DMS53 treated with DMSO at 0.1 percent for 48 hours (cell line): Measurements from ENCODE around the gene DDX10.

Experiments used
- DNase-seq: peaks from one replicate; lab custom pipeline; 2025; ENCODE audit not compliant: unreplicated experiment; lab: John Stamatoyannopoulos, UW

Gene DDX10

DNA sequence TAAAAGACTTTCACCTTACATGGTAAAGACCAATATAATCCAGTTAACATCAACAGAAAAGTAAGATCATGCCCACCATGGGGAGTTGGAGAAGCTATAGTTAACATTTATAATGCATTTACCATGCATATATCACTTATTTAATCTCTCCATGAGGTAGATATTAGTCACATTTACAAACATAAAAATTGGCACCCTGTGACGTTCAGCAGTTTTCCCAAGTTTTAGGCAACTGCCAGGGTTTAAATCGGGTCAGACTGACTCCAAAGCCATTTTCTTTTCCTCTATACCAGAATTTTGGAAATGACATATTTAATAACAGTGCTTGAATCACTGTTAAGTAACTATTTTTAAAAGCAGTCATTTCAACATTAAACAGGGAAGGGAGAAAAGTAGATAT is 266.3 kb downstream of the DDX10 start:
- no peak for DNase-seq

DNA sequence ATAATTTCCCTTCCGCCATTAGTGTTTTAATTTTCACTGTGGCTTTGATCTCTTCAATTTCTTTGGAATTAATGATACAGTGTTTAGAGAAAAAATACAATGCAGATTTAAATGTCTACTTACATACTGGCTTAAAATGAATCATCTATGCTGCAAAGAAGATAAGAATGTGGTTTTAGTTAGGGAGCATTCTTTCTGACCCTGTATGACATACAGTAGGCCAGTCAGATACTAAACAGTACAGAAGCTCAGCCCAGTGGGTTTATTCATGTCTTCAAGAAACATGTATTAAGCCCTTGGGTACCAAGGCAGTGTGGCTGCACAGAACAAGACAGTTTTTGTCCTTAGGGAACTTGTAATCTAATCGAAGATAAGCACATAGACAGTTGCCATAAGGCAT is 268.8 kb downstream of the DDX10 start:
- DNase-seq: no peak

- no peak for DNase-seq
These were observed 269.4 kb downstream of the DDX10 start for GRCh38 chr11:108934289-108934688.

- DNase-seq: no peak
These were observed 269.8 kb downstream of the DDX10 start for GRCh38 chr11:108934696-108935095.

DNA sequence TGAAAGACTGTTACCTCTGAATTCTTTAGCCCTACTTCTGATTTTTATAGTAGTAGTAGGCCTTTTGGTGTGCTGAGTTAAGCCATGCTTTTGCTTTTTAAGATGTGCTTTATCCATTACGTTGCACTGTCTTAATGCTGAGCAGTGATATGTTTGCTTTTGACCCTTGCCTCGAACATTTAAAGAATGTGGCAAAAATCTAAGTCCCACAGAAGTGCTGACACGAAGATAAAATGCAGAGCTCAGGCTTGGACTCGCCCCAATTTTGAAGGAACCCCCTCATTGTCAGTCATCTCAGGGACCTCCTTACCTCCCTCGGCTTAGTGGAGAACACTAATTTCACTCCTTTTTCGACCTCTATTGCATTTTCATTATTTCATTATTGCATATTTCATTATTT is 272.9 kb downstream of the DDX10 start:
- DNase-seq: no peak

GRCh38 chr11:108938604-108939003 is 273.7 kb downstream of the DDX10 start:
- no peak for DNase-seq

GRCh38 chr11:108939135-108939534 is 274.3 kb downstream of the DDX10 start:
- DNase-seq: no peak

GRCh38 chr11:108943853-108944252 is 279.0 kb downstream of the DDX10 start:
- no peak for DNase-seq

DNA sequence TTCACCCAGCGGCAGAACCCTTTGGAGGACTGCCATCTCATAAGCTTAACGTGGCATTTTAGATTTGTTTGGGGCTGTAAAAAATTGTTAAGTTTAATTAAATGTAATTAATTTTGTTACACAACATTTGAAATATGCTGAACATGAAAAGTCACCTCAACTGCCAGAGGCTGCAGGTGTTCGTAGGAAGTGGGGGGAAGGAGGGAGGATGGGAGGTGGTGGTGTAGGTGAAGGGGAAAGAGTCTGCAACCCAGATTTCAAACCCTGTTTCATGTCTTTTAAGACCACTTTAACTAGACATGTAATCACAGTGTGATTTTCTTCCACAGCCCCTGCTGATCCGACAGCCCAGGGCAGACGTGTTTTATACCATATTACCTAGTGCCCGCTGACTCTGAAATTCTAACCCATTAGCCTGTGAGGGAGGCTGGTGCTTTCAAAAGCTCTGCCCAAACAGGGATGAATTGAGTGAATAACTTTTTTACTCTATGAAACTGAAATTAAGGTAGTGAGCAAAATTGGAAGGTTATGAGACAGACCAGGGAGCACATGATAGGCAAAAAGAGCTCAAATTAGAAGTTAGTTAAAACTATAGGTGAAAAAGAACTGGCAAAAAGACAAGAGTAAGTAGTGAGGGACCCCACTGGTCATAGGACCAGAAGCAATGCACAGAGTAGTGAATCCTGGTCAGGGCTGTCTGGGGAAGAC is 279.8 kb downstream of the DDX10 start:
- DNase-seq: no peak

DNA sequence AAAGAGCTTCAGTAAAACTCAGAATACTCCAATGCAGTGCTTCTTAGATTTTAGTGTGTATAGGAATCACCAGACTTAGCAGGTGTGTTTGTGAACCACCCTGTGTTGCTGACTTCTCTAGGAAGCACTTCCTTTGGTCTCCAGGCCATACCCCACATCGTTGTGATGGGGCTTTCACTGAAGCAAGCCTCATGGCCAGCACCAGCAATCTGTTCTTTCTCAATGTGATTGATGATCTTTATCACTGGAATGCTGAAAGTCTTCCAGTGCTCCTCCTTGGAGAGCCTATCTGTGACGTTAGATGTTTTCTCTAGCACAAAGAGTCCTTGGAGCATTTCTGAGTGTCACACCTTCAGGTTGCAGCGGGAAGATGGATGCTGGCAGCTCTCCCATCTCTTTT is 280.5 kb downstream of the DDX10 start:
- no peak for DNase-seq

DNA sequence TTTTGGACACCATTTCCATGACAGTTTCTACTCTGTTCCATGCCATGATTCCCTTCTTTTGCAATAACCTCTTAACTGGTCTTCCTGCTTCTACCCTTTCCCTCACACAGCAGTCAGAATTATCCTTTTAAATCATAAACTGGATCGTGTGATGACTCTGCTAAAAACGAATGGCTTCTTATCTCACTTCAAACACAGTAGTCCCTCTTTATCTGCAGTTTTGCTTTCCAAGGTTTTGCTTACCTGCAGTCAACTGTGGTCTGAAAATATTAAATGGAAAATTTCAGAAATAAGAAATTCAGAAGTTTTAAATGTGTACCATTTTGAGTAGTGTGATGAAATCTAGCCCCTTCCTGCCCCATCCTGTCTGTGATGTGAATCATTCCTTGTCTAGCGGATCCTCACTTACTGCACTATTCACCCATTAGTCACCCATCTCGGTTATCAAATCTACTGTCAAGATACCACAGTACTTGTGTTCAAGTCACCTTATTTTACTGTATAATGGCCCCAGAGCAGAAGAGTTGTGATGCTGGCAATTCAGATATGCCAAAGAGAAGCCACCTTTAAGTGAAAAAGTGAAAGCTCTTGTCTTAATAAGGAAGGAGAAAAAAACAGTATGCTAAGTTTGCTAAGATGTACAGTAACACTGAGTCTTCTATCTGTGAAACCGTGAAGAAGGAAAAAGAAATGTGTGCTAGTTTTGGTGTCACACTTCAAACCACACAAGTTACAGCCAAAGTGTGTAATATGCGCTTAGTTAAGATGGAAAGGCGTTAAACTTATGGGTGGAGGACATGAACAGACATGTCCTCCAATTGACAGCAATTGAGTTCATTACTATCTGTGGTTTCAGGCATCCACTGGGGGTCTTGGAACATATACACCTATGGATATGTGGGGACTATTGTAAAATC is 283.0 kb downstream of the DDX10 start:
- DNase-seq: no peak

GRCh38 chr11:108958368-108959104 is 293.7 kb downstream of the DDX10 start:
- DNase-seq: peak; percentile 62

- no peak for DNase-seq
These were observed 294.4 kb downstream of the DDX10 start for GRCh38 chr11:108959105-108959761.

DNA sequence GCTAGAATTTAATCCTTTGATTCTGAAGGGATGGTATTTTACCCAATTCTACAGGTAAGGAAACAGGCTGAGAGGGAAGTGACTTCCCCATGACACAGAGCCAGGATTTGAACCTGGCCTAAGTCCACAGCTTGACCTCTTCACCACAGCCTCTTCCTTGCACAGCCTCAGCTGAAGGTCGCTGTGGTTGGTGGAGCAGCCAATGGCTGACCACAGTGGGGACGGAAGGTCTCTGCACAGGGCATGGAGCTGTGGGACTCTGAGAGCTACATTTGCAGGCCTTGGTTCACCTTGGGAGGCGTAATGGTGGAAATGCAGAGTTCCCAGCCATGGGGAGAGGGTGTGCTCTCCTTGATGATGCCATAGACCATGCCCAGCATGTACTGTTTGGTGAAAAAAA is 295.0 kb downstream of the DDX10 start:
- DNase-seq: no peak

DNA sequence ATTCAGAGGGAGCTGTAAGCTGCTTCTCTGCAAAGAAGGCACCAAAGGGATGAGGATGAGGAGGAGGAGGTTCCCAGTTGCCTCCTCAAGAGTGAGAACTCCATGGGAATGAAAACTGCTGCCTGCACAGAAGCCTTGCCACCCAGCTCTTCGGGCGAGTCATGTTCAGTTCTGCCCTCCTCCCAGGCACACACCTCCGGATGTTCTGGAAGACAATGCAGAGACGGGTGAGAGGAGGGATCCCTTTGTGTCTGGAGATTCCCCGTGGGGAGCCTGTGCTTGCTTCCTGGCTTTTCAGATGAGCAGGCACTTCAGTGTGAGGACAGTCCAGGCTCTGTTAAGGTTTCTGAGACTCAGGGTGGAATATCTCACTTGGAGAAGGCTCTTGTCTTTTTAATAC is 295.6 kb downstream of the DDX10 start:
- no peak for DNase-seq

- no peak for DNase-seq
These were observed 296.2 kb downstream of the DDX10 start for GRCh38 chr11:108961095-108961494.

DNA sequence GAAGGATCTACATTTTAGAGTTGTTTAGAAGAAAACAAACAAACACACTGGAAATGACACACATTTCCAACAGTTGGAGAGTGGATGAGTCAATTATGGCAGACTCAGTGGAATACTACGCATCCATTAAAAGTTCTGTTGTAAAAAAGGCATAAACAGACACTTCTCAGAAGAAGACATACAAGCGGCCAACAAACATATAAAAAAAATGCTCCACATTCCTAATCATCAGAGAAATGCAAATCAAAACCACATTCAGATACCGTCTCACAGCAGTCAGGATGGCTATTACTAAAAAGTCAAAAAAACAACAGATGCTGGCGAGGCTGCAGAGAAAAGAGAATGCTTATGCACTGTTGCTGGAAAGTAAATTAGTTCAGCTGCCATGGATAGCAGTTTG is 298.2 kb downstream of the DDX10 start:
- no peak for DNase-seq

- no peak for DNase-seq
These were observed 300.6 kb downstream of the DDX10 start for GRCh38 chr11:108965306-108966001.

- DNase-seq: no peak
These were observed 301.3 kb downstream of the DDX10 start for GRCh38 chr11:108966206-108966605.

DNA sequence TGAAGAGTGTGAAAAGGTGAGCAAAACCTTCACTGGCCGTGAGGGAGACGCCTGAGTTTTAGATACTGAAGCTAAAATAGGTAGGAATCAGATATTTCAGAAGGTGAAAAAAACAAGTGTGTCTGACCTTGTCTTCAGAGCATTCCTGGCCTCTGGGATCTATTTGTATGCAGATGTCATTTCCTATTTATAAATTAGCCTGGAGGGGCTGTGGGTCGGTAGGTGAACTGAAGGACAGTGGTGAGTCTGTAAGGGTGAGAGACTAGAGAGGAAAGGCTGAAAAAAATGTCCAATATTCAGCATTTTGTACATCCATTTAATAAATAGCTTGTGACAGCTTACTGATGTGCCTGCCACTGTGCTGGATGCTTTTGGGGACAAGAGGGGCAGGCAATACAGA is 302.1 kb downstream of the DDX10 start:
- no peak for DNase-seq

DNA sequence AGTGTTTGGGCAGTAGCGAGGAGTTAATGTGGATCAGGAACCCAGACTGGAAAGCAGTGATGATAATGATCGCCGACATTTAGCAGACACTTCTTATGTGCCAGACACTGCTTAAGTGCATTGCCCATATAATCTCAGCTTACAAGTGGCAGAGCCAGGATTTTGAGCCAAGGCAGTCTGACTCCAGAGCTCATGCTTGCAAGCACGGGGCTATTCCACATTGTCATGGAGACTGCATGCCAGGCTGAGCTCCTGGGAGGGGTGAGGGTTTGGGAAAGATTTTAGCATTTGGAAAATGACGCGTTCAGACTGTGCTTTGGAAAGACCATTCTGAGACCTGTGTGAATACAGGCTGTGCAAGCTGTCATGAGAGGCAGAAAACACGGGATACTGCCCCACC is 302.7 kb downstream of the DDX10 start:
- no peak for DNase-seq
